Natural killer cell (primary cell): ENCODE data around the gene PARD6B. TPM values are rescaled to one million over a fixed set of nuclear protein-coding genes. Genes with fewer than 3 reads are reported as not detected.
"Not testable (repeated sequence)": the region's sequence is repeated elsewhere in the genome, so short reads cannot be mapped to it uniquely, and the experiment has no call there.

Source experiments
- ATAC-seq, 3 donors: fragments of 150-1000 bp in 2 of 3; fragments of 200-7000 bp in 1 of 3; cut with Tn5 transposase; 1 replicate in 1 of 3; 2 replicates in 2 of 3; pipeline ENCODE4 v1.10.0; 2021; ENCODE audit warnings: mild to moderate bottlenecking in 2 of 3, moderate library complexity in 2 of 3
- DNase-seq, 2 donors: peaks; one replicate each; pipeline versions ENCODE4 v3.0.0 to v3.0.0-alpha.2; 2013 to 2021; ENCODE audit warnings: mixed read lengths in 1 of 2
- H3K27ac ChIP-seq: one replicate; pipeline ENCODE4 v1.5.1; 2013; ENCODE audit warnings: mild to moderate bottlenecking, low read length
- H3K27me3 ChIP-seq: one replicate; pipeline ENCODE4 v1.6.1; 2013; ENCODE audit warnings: low read length; ENCODE audit not compliant: control insufficient read depth, insufficient read depth
- H3K36me3 ChIP-seq: one replicate; pipeline ENCODE4 v1.6.1; 2013; ENCODE audit warnings: low read length; ENCODE audit not compliant: control insufficient read depth, insufficient read depth
- H3K4me1 ChIP-seq: one replicate; pipeline ENCODE4 v1.6.1; 2013; ENCODE audit warnings: low read length; ENCODE audit not compliant: control insufficient read depth, insufficient read depth
- H3K4me3 ChIP-seq: one replicate; pipeline ENCODE4 v1.5.1; 2013; ENCODE audit warnings: low read length
- H3K9me3 ChIP-seq: one replicate; pipeline ENCODE4 v1.6.1; 2013; ENCODE audit warnings: low read length; ENCODE audit not compliant: control insufficient read depth, insufficient read depth
- H3K27ac Mint-ChIP-seq, 2 donors: one replicate each; pipeline ENCODE4 v1.8.0; 2022; ENCODE audit warnings: mild to moderate bottlenecking in 2 of 2, mixed read lengths in 2 of 2, moderate library complexity in 1 of 2
- H3K27me3 Mint-ChIP-seq, 2 donors: one replicate each; pipeline ENCODE4 v1.8.0; 2022; ENCODE audit warnings: low read depth in 2 of 2, mixed read lengths in 2 of 2
- H3K36me3 Mint-ChIP-seq: one replicate; pipeline ENCODE4 v1.8.0; 2022; ENCODE audit warnings: mixed read lengths
- H3K4me1 Mint-ChIP-seq, 2 donors: one replicate each; pipeline ENCODE4 v1.8.0; 2022; ENCODE audit warnings: mixed read lengths in 2 of 2
- H3K4me3 Mint-ChIP-seq: one replicate; pipeline ENCODE4 v1.8.0; 2022; ENCODE audit warnings: mild to moderate bottlenecking, moderate library complexity, mixed read lengths
- H3K9me3 Mint-ChIP-seq, 2 donors: one replicate each; pipeline ENCODE4 v1.8.0; 2022; ENCODE audit warnings: mixed read lengths in 2 of 2
- CTCF ChIP-seq: fragments of 200-600 bp; IDR thresholded peaks from one replicate; pipeline ENCODE4 v1.8.0; 2022; ENCODE audit warnings: antibody characterized with exemption
- WGBS: methylation state at CpG from one replicate; pipeline ENCODE4 v1.1.7; 2013; ENCODE audit warnings: missing lambda C conversion rate; ENCODE audit not compliant: insufficient coverage; 5-methylcytosine and 5-hydroxymethylcytosine counted together
- intact Hi-C: fragments of 100-400 bp; cut with micrococcal nuclease; formaldehyde crosslinking; loops from one replicate; pipeline ENCODE4 v1.14.2; 2022
- total RNA-seq, 4 donors: library from RNA; stranded (reverse); fragments of 120-200 nt in 1 of 4; gene quantifications; one replicate each; pipeline versions ENCODE4 v1.2.3 to v1.2.4, GENCODE V29; 2013 to 2022

Gene PARD6B
- total RNA-seq, 3 donors from 2014 or later (not counting 1 experiment from before 2014, with no cell fraction given): 1.5 to 5.0 (median 4.1) TPM

GRCh38 chr20:50762045-50762422 lies 30.7 kb downstream of the PARD6B start:
- Mint-ChIP-seq H3K9me3 (no peaks in the 10 kb centered on the region), H3K4me1 (no peaks in the 10 kb centered on the region), H3K27me3 (no peaks in the 10 kb centered on the region), H3K36me3 (no peaks in the 10 kb centered on the region), H3K4me3 (no peak overlapping the region), H3K27ac (no peak overlapping the region)
- H3K27ac ChIP-seq: no peak overlapping the region
- no peaks in the 10 kb centered on the region for H3K4me1 ChIP-seq
- WGBS: 89% methylated on average over 5 of the region's 6 CpGs
- ATAC-seq: no peak
- intact Hi-C loops: no loop called here
- no peak for TF ChIP-seq CTCF
- no peak overlapping the region for H3K4me3 ChIP-seq
- H3K9me3 ChIP-seq: no peaks in the 10 kb centered on the region
- DNase-seq: no peak
- no peaks in the 10 kb centered on the region for H3K27me3 ChIP-seq
- H3K36me3 ChIP-seq: no peaks in the 10 kb centered on the region

- Histone ChIP-seq H3K27me3 (no peaks in the 10 kb centered on the region), H3K36me3 (no peaks in the 10 kb centered on the region), H3K4me3 (no peak overlapping the region), H3K9me3 (no peaks in the 10 kb centered on the region), H3K4me1 (no peaks in the 10 kb centered on the region), H3K27ac (no peak overlapping the region)
- 88% methylated on average over 12 of the region's 12 CpGs for WGBS
- intact Hi-C loops: no loop called here
- no peak overlapping the region for H3K27ac Mint-ChIP-seq
- H3K4me1 Mint-ChIP-seq: no peaks in the 10 kb centered on the region
- no peaks in the 10 kb centered on the region for H3K9me3 Mint-ChIP-seq
- peaks cover 0 to 5% of the 10 kb centered on the region in 2 donors for H3K27me3 Mint-ChIP-seq
- TF ChIP-seq CTCF: no peak
- H3K4me3 Mint-ChIP-seq: no peak overlapping the region
- DNase-seq (no peak), ATAC-seq (no peak)
- H3K36me3 Mint-ChIP-seq: no peaks in the 10 kb centered on the region
Observed at GRCh38 chr20:50762435-50763220, 31.2 kb downstream of the PARD6B start.

GRCh38 chr20:50763550-50764458 lies 32.4 kb downstream of the PARD6B start:
- H3K36me3 ChIP-seq, intact Hi-C loops, H3K9me3 ChIP-seq, H3K36me3 Mint-ChIP-seq, ATAC-seq, H3K9me3 Mint-ChIP-seq, H3K4me3 Mint-ChIP-seq, H3K27me3 Mint-ChIP-seq, H3K4me3 ChIP-seq, H3K4me1 ChIP-seq, H3K27ac Mint-ChIP-seq, H3K27ac ChIP-seq, H3K4me1 Mint-ChIP-seq, H3K27me3 ChIP-seq, DNase-seq: not testable (repeated sequence)
- 90% methylated on average over 20 of the region's 20 CpGs for WGBS

GRCh38 chr20:50765251-50765650 lies 33.9 kb downstream of the PARD6B start:
- H3K4me1 ChIP-seq, H3K27ac Mint-ChIP-seq, intact Hi-C loops, H3K9me3 Mint-ChIP-seq, H3K4me1 Mint-ChIP-seq, H3K27ac ChIP-seq, H3K9me3 ChIP-seq, H3K36me3 ChIP-seq, H3K27me3 ChIP-seq, H3K36me3 Mint-ChIP-seq, DNase-seq, ATAC-seq, H3K27me3 Mint-ChIP-seq, H3K4me3 Mint-ChIP-seq, H3K4me3 ChIP-seq: not testable (repeated sequence)
- 85% methylated on average over 10 of the region's 10 CpGs for WGBS
